GM18502 (cell line): ENCODE results near the gene DNAH9.

ENCODE experiments used
- ATAC-seq: cut with Tn5 transposase; IDR thresholded peaks from one replicate; pipeline ENCODE4 v1.9.1; 2021; ENCODE audit warnings: mild to moderate bottlenecking; ENCODE audit not compliant: unreplicated experiment, poor library complexity

Gene DNAH9

GRCh38 chr17:11583306-11583992 lies 14.8 kb upstream of the DNAH9 start:
- no peak for ATAC-seq

GRCh38 chr17:11589716-11590115 lies 8.6 kb upstream of the DNAH9 start:
- ATAC-seq = no peak

- ATAC-seq = no peak
These were observed 3.4 kb downstream of the DNAH9 start for GRCh38 chr17:11601661-11602060.

GRCh38 chr17:11608396-11608795 lies 10.1 kb downstream of the DNAH9 start:
- ATAC-seq = no peak

GRCh38 chr17:11610999-11611566 lies 12.8 kb downstream of the DNAH9 start:
- no peak for ATAC-seq

- ATAC-seq = no peak
These were observed 14.7 kb downstream of the DNAH9 start for GRCh38 chr17:11612956-11613355.

GRCh38 chr17:11618861-11619566 lies 20.7 kb downstream of the DNAH9 start:
- no peak for ATAC-seq

GRCh38 chr17:11622492-11622891 lies 24.2 kb downstream of the DNAH9 start:
- no peak for ATAC-seq

- no peak for ATAC-seq
These were observed 26.7 kb downstream of the DNAH9 start for GRCh38 chr17:11624976-11625375.

- no peak for ATAC-seq
These were observed 27.6 kb downstream of the DNAH9 start for GRCh38 chr17:11625878-11626277.

- ATAC-seq = no peak
These were observed 29.2 kb downstream of the DNAH9 start for GRCh38 chr17:11627301-11627940.

- ATAC-seq = no peak
These were observed 30.1 kb downstream of the DNAH9 start for GRCh38 chr17:11628374-11628773.

- ATAC-seq = no peak
These were observed 30.6 kb downstream of the DNAH9 start for GRCh38 chr17:11628831-11629230.

GRCh38 chr17:11636771-11637170 lies 38.5 kb downstream of the DNAH9 start:
- ATAC-seq = no peak

- ATAC-seq = no peak
These were observed 39.5 kb downstream of the DNAH9 start for GRCh38 chr17:11637796-11638195.

GRCh38 chr17:11638700-11639265 lies 40.5 kb downstream of the DNAH9 start:
- no peak for ATAC-seq

- ATAC-seq = no peak
These were observed 41.6 kb downstream of the DNAH9 start for GRCh38 chr17:11639736-11640462.

GRCh38 chr17:11640463-11640814 lies 42.2 kb downstream of the DNAH9 start:
- ATAC-seq = no peak

GRCh38 chr17:11641521-11642275 lies 43.4 kb downstream of the DNAH9 start:
- no peak for ATAC-seq

GRCh38 chr17:11642655-11643054 lies 44.4 kb downstream of the DNAH9 start:
- no peak for ATAC-seq
